ENCODE data around the gene PODXL2. TPM values are rescaled to one million over a fixed set of nuclear protein-coding genes. Genes with fewer than 3 reads are reported as not detected.

PODXL2 gene
- total RNA-seq, 1 experiment from 2014 or later: 15.3 TPM

Small RNA genes within 50 kb of the gene (microRNA-seq; reads per million reads assigned to microRNA genes)
- gene MIR7976 (ENCODE audit: unreplicated experiment): 4.8 reads per million, percentile 11 among the genes with 10 or more reads in this experiment

Other genes starting within 250 kb of the PODXL2 start
- 42.6 TPM for gene TPRA1, start 38.5 kb upstream of the PODXL2 start, total RNA-seq (2021; ENCODE audit: unreplicated experiment)
- gene MCM2, start 30.8 kb upstream of the PODXL2 start, total RNA-seq (2021; ENCODE audit: unreplicated experiment): 132 TPM
- 6.9 TPM for gene ABTB1, start 43.8 kb downstream of the PODXL2 start, total RNA-seq (2021; ENCODE audit: unreplicated experiment)
- 2.1 TPM for gene MGLL, start 193.3 kb downstream of the PODXL2 start, total RNA-seq (2021; ENCODE audit: unreplicated experiment)

Data from Panc1 (cell line).